GM18511 (cell line): ENCODE data around the gene NPAS2.

Source experiments
- ATAC-seq: cut with Tn5 transposase; IDR thresholded peaks from one replicate; pipeline ENCODE4 v1.9.1; 2021; ENCODE audit warnings: mild to moderate bottlenecking, moderate library complexity; ENCODE audit not compliant: unreplicated experiment

Gene NPAS2

GRCh38 chr2:101003278-101003775, 183.4 kb downstream of the NPAS2 start:
- ATAC-seq: no peak

- no peak for ATAC-seq
Observed at GRCh38 chr2:101004620-101005325, 184.8 kb downstream of the NPAS2 start.

- ATAC-seq: no peak
Observed at GRCh38 chr2:101006065-101006715, 186.3 kb downstream of the NPAS2 start.

GRCh38 chr2:101007415-101008345, 187.7 kb downstream of the NPAS2 start:
- no peak for ATAC-seq

- no peak for ATAC-seq
Observed at GRCh38 chr2:101011152-101011551, 191.2 kb downstream of the NPAS2 start.

- peak; percentile 87 for ATAC-seq
Observed at GRCh38 chr2:101012054-101012705, 192.2 kb downstream of the NPAS2 start.

GRCh38 chr2:101012706-101013181, 192.8 kb downstream of the NPAS2 start:
- no peak for ATAC-seq

- ATAC-seq: no peak
Observed at GRCh38 chr2:101014264-101014857, 194.4 kb downstream of the NPAS2 start.

GRCh38 chr2:101017371-101017770, 197.4 kb downstream of the NPAS2 start:
- ATAC-seq: no peak

GRCh38 chr2:101018934-101019333, 199.0 kb downstream of the NPAS2 start:
- no peak for ATAC-seq

- no peak for ATAC-seq
Observed at GRCh38 chr2:101022221-101022620, 202.3 kb downstream of the NPAS2 start.

- no peak for ATAC-seq
Observed at GRCh38 chr2:101023327-101024107, 203.6 kb downstream of the NPAS2 start.

GRCh38 chr2:101025561-101025960, 205.6 kb downstream of the NPAS2 start:
- ATAC-seq: no peak

- no peak for ATAC-seq
Observed at GRCh38 chr2:101026253-101026701, 206.3 kb downstream of the NPAS2 start.

GRCh38 chr2:101026923-101027469, 207.1 kb downstream of the NPAS2 start:
- ATAC-seq: no peak

GRCh38 chr2:101027852-101028251, 207.9 kb downstream of the NPAS2 start:
- no peak for ATAC-seq

GRCh38 chr2:101030866-101031554, 211.1 kb downstream of the NPAS2 start:
- ATAC-seq: no peak

- ATAC-seq: no peak
Observed at GRCh38 chr2:101032084-101032776, 212.3 kb downstream of the NPAS2 start.
